OCI-LY7 (cell line): Measurements from ENCODE around the gene DSG3.

Experiments
- EZH2phosphoT487 ChIP-seq: fragments of 200-600 bp; sonication (generic); IDR thresholded peaks from 2 replicates; pipeline ENCODE4 v1.6.1; 2018; ENCODE audit warnings: low read depth, borderline replicate concordance, mild to moderate bottlenecking, mixed run types, antibody characterized with exemption, low read length, moderate library complexity, mixed read lengths
- TF ChIP-seq, protein P1 (sequence below): fragments of 200-600 bp; sonication (generic); conservative IDR thresholded peaks from 2 replicates; pipeline ENCODE4 v1.5.1; 2014; ENCODE audit warnings: mild to moderate bottlenecking, antibody characterized with exemption, low read length, moderate library complexity, mixed read lengths

DNA sequence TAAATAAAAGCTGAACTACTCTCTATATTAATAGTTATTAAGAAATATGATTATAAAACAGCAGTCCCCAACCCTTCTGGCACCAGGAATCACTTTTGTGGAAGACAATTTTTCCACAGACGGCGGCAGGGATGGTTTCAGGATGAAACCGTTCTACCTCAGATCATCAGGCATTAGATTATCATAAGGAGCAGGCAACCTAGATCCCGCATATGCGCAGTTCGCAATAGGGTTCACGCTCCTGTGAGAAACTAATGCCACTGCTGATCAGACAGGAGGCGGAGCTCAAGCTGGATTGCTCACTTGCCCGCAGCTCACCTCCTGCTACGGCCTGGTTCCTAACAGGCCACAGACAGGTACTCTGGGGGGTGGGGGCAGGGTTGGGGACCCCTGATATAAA lies 31.1 kb downstream of the DSG3 start:
- TF ChIP-seq, protein P1, sequence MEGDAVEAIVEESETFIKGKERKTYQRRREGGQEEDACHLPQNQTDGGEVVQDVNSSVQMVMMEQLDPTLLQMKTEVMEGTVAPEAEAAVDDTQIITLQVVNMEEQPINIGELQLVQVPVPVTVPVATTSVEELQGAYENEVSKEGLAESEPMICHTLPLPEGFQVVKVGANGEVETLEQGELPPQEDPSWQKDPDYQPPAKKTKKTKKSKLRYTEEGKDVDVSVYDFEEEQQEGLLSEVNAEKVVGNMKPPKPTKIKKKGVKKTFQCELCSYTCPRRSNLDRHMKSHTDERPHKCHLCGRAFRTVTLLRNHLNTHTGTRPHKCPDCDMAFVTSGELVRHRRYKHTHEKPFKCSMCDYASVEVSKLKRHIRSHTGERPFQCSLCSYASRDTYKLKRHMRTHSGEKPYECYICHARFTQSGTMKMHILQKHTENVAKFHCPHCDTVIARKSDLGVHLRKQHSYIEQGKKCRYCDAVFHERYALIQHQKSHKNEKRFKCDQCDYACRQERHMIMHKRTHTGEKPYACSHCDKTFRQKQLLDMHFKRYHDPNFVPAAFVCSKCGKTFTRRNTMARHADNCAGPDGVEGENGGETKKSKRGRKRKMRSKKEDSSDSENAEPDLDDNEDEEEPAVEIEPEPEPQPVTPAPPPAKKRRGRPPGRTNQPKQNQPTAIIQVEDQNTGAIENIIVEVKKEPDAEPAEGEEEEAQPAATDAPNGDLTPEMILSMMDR = no peak
- TF ChIP-seq EZH2phosphoT487 = no peak
